T1000 (cell line): Measurements from ENCODE around the gene ZNF776.
"Not testable (repeated sequence)": the region's sequence is repeated elsewhere in the genome, so short reads cannot be mapped to it uniquely, and the experiment has no call there.

Source experiments
- DNase-seq: peaks from one replicate; lab custom pipeline; 2025; ENCODE audit warnings: mixed read lengths; lab: John Stamatoyannopoulos, UW

Gene ZNF776

GRCh38 chr19:57746580-57747471, at the start of gene ZNF776:
ZNF776 (plus strand) TSS chr19:57746815; CDS start chr19:57747059, 244 bp downstream.
- DNase-seq = peak; percentile 55

- DNase-seq = no peak
Observed at GRCh38 chr19:57701625-57702024, 45.0 kb upstream of the ZNF776 start.

- no peak for DNase-seq
Observed at GRCh38 chr19:57706346-57706745, 40.3 kb upstream of the ZNF776 start.

GRCh38 chr19:57708641-57709361, 37.8 kb upstream of the ZNF776 start, which contains the start of gene ZNF154:
ZNF154 (minus strand) TSS chr19:57709204; CDS start chr19:57708971, 233 bp downstream.
- peak; percentile 5 for DNase-seq

GRCh38 chr19:57709616-57710015, 37.0 kb upstream of the ZNF776 start:
- DNase-seq = no peak

GRCh38 chr19:57712222-57712621, 34.4 kb upstream of the ZNF776 start:
- DNase-seq = no peak

GRCh38 chr19:57719424-57719823, 27.2 kb upstream of the ZNF776 start:
- no peak for DNase-seq

GRCh38 chr19:57719901-57720519, 26.6 kb upstream of the ZNF776 start:
- DNase-seq = no peak

GRCh38 chr19:57720878-57721277, 25.7 kb upstream of the ZNF776 start:
- no peak for DNase-seq

- peak; percentile 4 for DNase-seq
Observed at GRCh38 chr19:57738320-57738719, 8.3 kb upstream of the ZNF776 start.

- not testable (repeated sequence) for DNase-seq
Observed at GRCh38 chr19:57738770-57739169, 7.8 kb upstream of the ZNF776 start.

- no peak for DNase-seq
Observed at GRCh38 chr19:57747472-57747807, 825 bp downstream of the ZNF776 start.

- no peak for DNase-seq
Observed at GRCh38 chr19:57748029-57748428, 1.4 kb downstream of the ZNF776 start.

GRCh38 chr19:57754091-57754673, 7.6 kb downstream of the ZNF776 start:
- no peak for DNase-seq

- no peak for DNase-seq
Observed at GRCh38 chr19:57755031-57755430, 8.4 kb downstream of the ZNF776 start.

GRCh38 chr19:57757941-57758340, 11.3 kb downstream of the ZNF776 start:
- no peak for DNase-seq

- DNase-seq = no peak
Observed at GRCh38 chr19:57759096-57759495, 12.5 kb downstream of the ZNF776 start.

GRCh38 chr19:57769345-57770131, 22.9 kb downstream of the ZNF776 start, which contains the start of gene ZNF586:
ZNF586 (plus strand) TSS chr19:57769676; CDS start chr19:57769843, 167 bp downstream.
- peak; percentile 82 for DNase-seq

GRCh38 chr19:57771417-57771816, 24.8 kb downstream of the ZNF776 start:
- no peak for DNase-seq

- DNase-seq = no peak
Observed at GRCh38 chr19:57773488-57773887, 26.9 kb downstream of the ZNF776 start.

GRCh38 chr19:57776764-57777296, 30.2 kb downstream of the ZNF776 start:
- DNase-seq = no peak
